Endothelial cell of umbilical vein (primary cell): ENCODE results near the gene CANT1. TPM values are rescaled to one million over a fixed set of nuclear protein-coding genes. Genes with fewer than 3 reads are reported as not detected.

Source experiments
- BruUV-seq: library from RNA; stranded (reverse); fragments of 400-500 nt; replicated peaks from 2 replicates; lab custom pipeline; 2021; lab: Mats Ljungman, UMichigan
- CTCF ChIA-PET: fragments of 300-600, 350-600 bp; sonication (Branson Sonifier 250); formaldehyde crosslinking; loops from one replicate; lab custom pipeline; 2021; ENCODE audit warnings: antibody characterized with exemption, inconsistent platforms; lab: Charles Lee
- POLR2A ChIA-PET: fragments of 300-600, 350-600 bp; sonication (Branson Sonifier 250); formaldehyde crosslinking; loops from one replicate; lab custom pipeline; 2021; ENCODE audit warnings: antibody characterized with exemption, inconsistent platforms; lab: Charles Lee
- DNase-seq: peaks from one replicate; pipeline ENCODE4 v3.0.0-alpha.2; 2011; ENCODE audit warnings: low read depth, low spot score
- FAIRE-seq: peaks from 2 replicates; lab custom pipeline; 2011; peaks lifted over from hg19 to GRCh38; lab: Jason Lieb, UNC
- H2AFZ ChIP-seq: 2 replicates; pipeline ENCODE4 v1.6.0; 2012; ENCODE audit warnings: low read depth, low read length, control low read depth, inconsistent platforms
- H3K27ac ChIP-seq: 2 replicates; pipeline ENCODE4 v1.5.1; 2011; ENCODE audit warnings: low read depth, mild to moderate bottlenecking, control low read depth, low read length, moderate library complexity; ENCODE audit not compliant: insufficient read depth
- H3K27me3 ChIP-seq, 2 experiments: 2 replicates each; pipeline versions ENCODE4 v1.6.0 to v1.6.1; 2011; ENCODE audit warnings: low read length in 2 of 2, mixed read lengths in 1 of 2; ENCODE audit not compliant: control insufficient read depth in 2 of 2, insufficient read depth in 2 of 2
- H3K36me3 ChIP-seq, 2 experiments: 2 replicates in 1 of 2; 3 replicates in 1 of 2; pipeline ENCODE4 v1.5.1; 2011; ENCODE audit warnings: low read length in 2 of 2, mild to moderate bottlenecking in 1 of 2, moderate library complexity in 1 of 2; ENCODE audit not compliant: control insufficient read depth in 2 of 2, insufficient read depth in 2 of 2; ENCODE audit errors: extremely low read depth in 1 of 2
- H3K4me1 ChIP-seq: 3 replicates; pipeline ENCODE4 v1.5.1; 2011; ENCODE audit warnings: mild to moderate bottlenecking, low read length; ENCODE audit not compliant: control insufficient read depth, insufficient read depth; ENCODE audit errors: extremely low read depth
- H3K4me2 ChIP-seq: 2 replicates; pipeline ENCODE4 v1.6.1; 2011; ENCODE audit warnings: low read length, control low read depth, mixed read lengths; ENCODE audit not compliant: insufficient read depth
- H3K4me3 ChIP-seq, 3 experiments: fragments of 200-600 bp in 1 of 3; sonication (generic), shearing (Covaris generic) in 1 of 3; replicated peaks in 1 of 3; 2 replicates each; pipeline ENCODE4 v1.5.1; 2011 to 2016; ENCODE audit warnings: control low read depth in 3 of 3, low read length in 3 of 3, mild to moderate bottlenecking in 2 of 3, inconsistent platforms in 1 of 3, low read depth in 1 of 3, moderate library complexity in 1 of 3; ENCODE audit not compliant: insufficient read depth in 1 of 3
- H3K79me2 ChIP-seq: 2 replicates; pipeline ENCODE4 v1.6.0; 2012; ENCODE audit warnings: low read length, inconsistent platforms; ENCODE audit not compliant: control insufficient read depth, insufficient read depth
- H3K9ac ChIP-seq: replicated peaks from 2 replicates; pipeline ENCODE3; 2011; ENCODE audit warnings: low read length, control low read depth; ENCODE audit not compliant: insufficient read depth; ENCODE audit errors: extremely low read depth
- H3K9me1 ChIP-seq: replicated peaks from 3 replicates; pipeline ENCODE4 v1.6.0; 2011; ENCODE audit warnings: mild to moderate bottlenecking, low read length; ENCODE audit not compliant: control insufficient read depth, insufficient read depth; ENCODE audit errors: extremely low read depth
- H3K9me3 ChIP-seq: replicated peaks from 2 replicates; pipeline ENCODE4 v1.5.1; 2012; ENCODE audit warnings: low read length, inconsistent platforms; ENCODE audit not compliant: control insufficient read depth, insufficient read depth
- H4K20me1 ChIP-seq: replicated peaks from 2 replicates; pipeline ENCODE3; 2011; ENCODE audit warnings: mild to moderate bottlenecking, low read length; ENCODE audit not compliant: control insufficient read depth, insufficient read depth; ENCODE audit errors: extremely low read depth
- EZH2 ChIP-seq: IDR thresholded peaks from 2 replicates; pipeline ENCODE4 v1.6.1; 2012; ENCODE audit warnings: borderline replicate concordance, low read depth, mild to moderate bottlenecking, moderate library complexity, low read length, inconsistent platforms; ENCODE audit not compliant: severe bottlenecking
- FOS ChIP-seq: IDR thresholded peaks from 2 replicates; pipeline ENCODE4 v1.6.1; 2011; ENCODE audit warnings: mild to moderate bottlenecking, low read length, moderate library complexity, borderline replicate concordance; ENCODE audit not compliant: insufficient read depth
- GATA2 ChIP-seq: IDR thresholded peaks from 2 replicates; pipeline ENCODE4 v1.7.0; 2011; ENCODE audit warnings: low read depth, mild to moderate bottlenecking, moderate library complexity, mixed read lengths, low read length; ENCODE audit not compliant: insufficient read length, insufficient read depth
- JUN ChIP-seq: IDR thresholded peaks from 2 replicates; pipeline ENCODE4 v1.6.1; 2011; ENCODE audit warnings: borderline replicate concordance, low read depth; ENCODE audit not compliant: insufficient read length, insufficient read depth
- MYC ChIP-seq: IDR thresholded peaks from one replicate; pipeline ENCODE4 v1.6.1; 2011; ENCODE audit warnings: mild to moderate bottlenecking, low read depth, low read length
- POLR2A ChIP-seq: IDR thresholded peaks from 2 replicates; pipeline ENCODE4 v1.6.1; 2012; ENCODE audit warnings: low read depth, mild to moderate bottlenecking, control low read depth, low read length
- POLR2AphosphoS5 ChIP-seq: IDR thresholded peaks from 2 replicates; pipeline ENCODE4 v1.6.1; 2012; ENCODE audit warnings: low read depth, mild to moderate bottlenecking, control low read depth, low read length, moderate library complexity; ENCODE audit not compliant: insufficient read depth
- dilution Hi-C: fragments of 300-500 bp; cut with MboI; formaldehyde crosslinking; loops from one replicate; pipeline ENCODE4 v1.15.0; 2019; ENCODE audit warnings: low sequenced_read_pairs; ENCODE audit not compliant: extremely low pct_ligation_motif_present
- intact Hi-C: fragments of 100-400 bp; cut with micrococcal nuclease; formaldehyde crosslinking; loops from one replicate; pipeline ENCODE4 v1.10.0; 2022
- polyA plus RNA-seq, 4 experiments: library from polyadenylated mRNA; depleted of rRNA in 3 of 4; stranded (reverse) in 3 of 4; unstranded in 1 of 4; fragments of >200 nt; gene quantifications; 2 replicates each; pipeline versions ENCODE4 v1.2.1 to v1.2.3, GENCODE V29; 2011 to 2012; ENCODE audit warnings: missing spikeins in 1 of 4
- total RNA-seq: library from RNA; stranded (reverse); gene quantifications from 2 replicates; pipeline ENCODE4 v1.2.3, GENCODE V29; 2021
- TF ChIP-seq, protein P1 (sequence below), 2 donors: IDR thresholded peaks; 1 replicate in 1 of 2; 2 replicates in 1 of 2; pipeline ENCODE4 v1.5.1; 2011; ENCODE audit warnings: low read length in 2 of 2, mild to moderate bottlenecking in 2 of 2, moderate library complexity in 2 of 2, control low read depth in 1 of 2, inconsistent platforms in 1 of 2, low read depth in 1 of 2; ENCODE audit not compliant: insufficient read depth in 1 of 2; ENCODE audit errors: extremely low read depth in 1 of 2
- TF ChIP-seq, protein P2 (sequence below): IDR thresholded peaks from 2 replicates; pipeline ENCODE4 v1.6.1; 2011; ENCODE audit not compliant: insufficient read depth, insufficient read length

The CANT1 gene
- total and polyA plus RNA-seq, 2 donors (not counting 3 experiments of a cell fraction or from before 2014, with no cell fraction given) = 85.0 to 93.6 TPM

- no peak for FAIRE-seq
- CTCF ChIA-PET = interaction anchor here (2.9 to 3.7 kb wide), 2 partner anchors 12 to 16 kb away, joined by 13 to 15 read pairs; no protein-coding TSS in a partner anchor
Measured at GRCh38 chr17:79057737-79058385, 48.3 kb upstream of the CANT1 start.

More at GRCh38 chr17:79057737-79058385, 48.3 kb upstream of the CANT1 start:
- dilution Hi-C loops = no loop called here
- intact Hi-C loops = no loop called here
- no TSS peak for BruUV-seq
- no peaks in the 10 kb centered on the region for H3K36me3 ChIP-seq
- no peak overlapping the region for H3K4me2 ChIP-seq
- H3K4me1 ChIP-seq = peaks cover 5% of the 10 kb centered on the region
- DNase-seq = no peak
- no peak overlapping the region for H3K9ac ChIP-seq
- no peak overlapping the region for H3K4me3 ChIP-seq
- H3K79me2 ChIP-seq = no peaks in the 10 kb centered on the region
- TF ChIP-seq EZH2 (no peak), FOS (no peak), JUN (no peak), MYC (no peak), GATA2 (no peak), POLR2AphosphoS5 (no peak), POLR2A (no peak)
- TF ChIP-seq, protein P1, sequence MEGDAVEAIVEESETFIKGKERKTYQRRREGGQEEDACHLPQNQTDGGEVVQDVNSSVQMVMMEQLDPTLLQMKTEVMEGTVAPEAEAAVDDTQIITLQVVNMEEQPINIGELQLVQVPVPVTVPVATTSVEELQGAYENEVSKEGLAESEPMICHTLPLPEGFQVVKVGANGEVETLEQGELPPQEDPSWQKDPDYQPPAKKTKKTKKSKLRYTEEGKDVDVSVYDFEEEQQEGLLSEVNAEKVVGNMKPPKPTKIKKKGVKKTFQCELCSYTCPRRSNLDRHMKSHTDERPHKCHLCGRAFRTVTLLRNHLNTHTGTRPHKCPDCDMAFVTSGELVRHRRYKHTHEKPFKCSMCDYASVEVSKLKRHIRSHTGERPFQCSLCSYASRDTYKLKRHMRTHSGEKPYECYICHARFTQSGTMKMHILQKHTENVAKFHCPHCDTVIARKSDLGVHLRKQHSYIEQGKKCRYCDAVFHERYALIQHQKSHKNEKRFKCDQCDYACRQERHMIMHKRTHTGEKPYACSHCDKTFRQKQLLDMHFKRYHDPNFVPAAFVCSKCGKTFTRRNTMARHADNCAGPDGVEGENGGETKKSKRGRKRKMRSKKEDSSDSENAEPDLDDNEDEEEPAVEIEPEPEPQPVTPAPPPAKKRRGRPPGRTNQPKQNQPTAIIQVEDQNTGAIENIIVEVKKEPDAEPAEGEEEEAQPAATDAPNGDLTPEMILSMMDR (IDR thresholded peaks at IDR 0.05; ENCODE audit: extremely low read depth in 1 of 2, insufficient read depth in 1 of 2, low read depth in 1 of 2, low read length in 2 of 2) = no peak
- TF ChIP-seq, protein P2, sequence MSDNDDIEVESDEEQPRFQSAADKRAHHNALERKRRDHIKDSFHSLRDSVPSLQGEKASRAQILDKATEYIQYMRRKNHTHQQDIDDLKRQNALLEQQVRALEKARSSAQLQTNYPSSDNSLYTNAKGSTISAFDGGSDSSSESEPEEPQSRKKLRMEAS = no peak
- peaks cover 0 to 4% of the 10 kb centered on the region in 2 experiments for H3K27me3 ChIP-seq
- no peak overlapping the region for H2AFZ ChIP-seq
- H4K20me1 ChIP-seq = no peaks in the 10 kb centered on the region
- H3K9me1 ChIP-seq = no peaks in the 10 kb centered on the region
- no peaks in the 10 kb centered on the region for H3K9me3 ChIP-seq
- H3K27ac ChIP-seq = no peak overlapping the region
- POLR2A ChIA-PET = no interaction called here
